Caco-2 (cell line): Measurements from ENCODE around the gene MRGPRF. TPM values are rescaled to one million over a fixed set of nuclear protein-coding genes. Genes with fewer than 3 reads are reported as not detected.

ENCODE experiments used
- BruUV-seq: library from RNA; stranded (reverse); fragments of 400-500 nt; replicated peaks from 2 replicates; lab custom pipeline; 2021; lab: Mats Ljungman, UMichigan
- CTCF ChIA-PET: fragments of 300-600 bp; sonication (Branson Sonifier 250); formaldehyde crosslinking; loops from one replicate; lab custom pipeline; 2022; ENCODE audit warnings: antibody characterized with exemption; lab: Charles Lee
- POLR2A ChIA-PET: fragments of 300-600 bp; sonication (Branson Sonifier 250); formaldehyde crosslinking; loops from one replicate; lab custom pipeline; 2022; ENCODE audit warnings: antibody characterized with exemption; lab: Charles Lee
- DNase-seq, 2 experiments: peaks; one replicate each; pipeline versions ENCODE4 v3.0.0 to v3.0.0-alpha.2; 2020 to 2022
- H3K27me3 ChIP-seq: replicated peaks from 2 replicates; pipeline ENCODE4 v1.6.0; 2011; ENCODE audit warnings: low read length; ENCODE audit not compliant: control insufficient read depth, insufficient read depth
- H3K36me3 ChIP-seq: 2 replicates; pipeline ENCODE4 v1.5.1; 2011; ENCODE audit warnings: low read length; ENCODE audit not compliant: control insufficient read depth, insufficient read depth
- H3K4me1 ChIP-seq: fragments of 250-450 bp; sonication (Bioruptor Pico); 2 replicates; pipeline ENCODE4 v1.5.1; 2020; ENCODE audit warnings: mild to moderate bottlenecking
- H3K4me3 ChIP-seq: 2 replicates; pipeline ENCODE4 v1.5.1; 2011; ENCODE audit warnings: low read depth, mild to moderate bottlenecking, control low read depth, low read length
- H3K9me3 ChIP-seq: fragments of 250-450 bp; sonication (Bioruptor Pico); 2 replicates; pipeline ENCODE4 v1.5.1; 2020; ENCODE audit warnings: mild to moderate bottlenecking, moderate library complexity
- H3K27ac Mint-ChIP-seq: one replicate; pipeline ENCODE4 v1.8.0; 2022; ENCODE audit warnings: mixed read lengths; ENCODE audit not compliant: unreplicated experiment
- H3K27me3 Mint-ChIP-seq: one replicate; pipeline ENCODE4 v1.8.0; 2022; ENCODE audit warnings: mixed read lengths; ENCODE audit not compliant: insufficient read depth, unreplicated experiment
- H3K36me3 Mint-ChIP-seq: one replicate; pipeline ENCODE4 v1.8.0; 2022; ENCODE audit warnings: mild to moderate bottlenecking, mixed read lengths; ENCODE audit not compliant: insufficient read depth, unreplicated experiment
- H3K4me1 Mint-ChIP-seq: one replicate; pipeline ENCODE4 v1.8.0; 2022; ENCODE audit warnings: low read depth, mixed read lengths; ENCODE audit not compliant: unreplicated experiment
- H3K4me3 Mint-ChIP-seq: one replicate; pipeline ENCODE4 v1.8.0; 2022; ENCODE audit warnings: mild to moderate bottlenecking, moderate library complexity, mixed read lengths; ENCODE audit not compliant: unreplicated experiment
- H3K9me3 Mint-ChIP-seq: one replicate; pipeline ENCODE4 v1.8.0; 2022; ENCODE audit warnings: mixed read lengths; ENCODE audit not compliant: unreplicated experiment
- CTCF ChIP-seq, 2 experiments: fragments of 200-600 bp in 1 of 2; IDR thresholded peaks; 1 replicate in 1 of 2; 2 replicates in 1 of 2; pipeline versions ENCODE4 v1.5.1 to v1.8.0; 2011 to 2022; ENCODE audit warnings: antibody characterized with exemption in 1 of 2, control low read depth in 1 of 2, inconsistent platforms in 1 of 2, low read depth in 1 of 2, low read length in 1 of 2, mild to moderate bottlenecking in 1 of 2, moderate library complexity in 1 of 2; ENCODE audit not compliant: insufficient read depth in 1 of 2, severe bottlenecking in 1 of 2, unreplicated experiment in 1 of 2
- intact Hi-C: fragments of 100-400 bp; cut with micrococcal nuclease; formaldehyde crosslinking; loops from one replicate; pipeline ENCODE4 v1.10.0; 2022; ENCODE audit not compliant: unreplicated experiment
- total RNA-seq: library from RNA; stranded (reverse); gene quantifications from 2 replicates; pipeline ENCODE4 v1.2.3, GENCODE V29; 2022

Gene MRGPRF
- total RNA-seq, 1 experiment from 2014 or later = 0.14 TPM

- Histone ChIP-seq H3K4me1 (no peaks in the 10 kb centered on the region), H3K4me3 (no peak overlapping the region), H3K27me3 (no peaks in the 10 kb centered on the region), H3K9me3 (0 out of 2 replicates have a peak, but pooled peaks cover 5% of the 10 kb centered on the region), H3K36me3 (no peaks in the 10 kb centered on the region)
- TF ChIP-seq CTCF (IDR thresholded peaks at IDR 0.05; ENCODE audit: insufficient read depth in 1 of 2, low read depth in 1 of 2, low read length in 1 of 2, severe bottlenecking in 1 of 2, unreplicated experiment in 1 of 2) = no peak
- peaks cover 9% of the 10 kb centered on the region for H3K4me1 Mint-ChIP-seq
- H3K36me3 Mint-ChIP-seq = no peaks in the 10 kb centered on the region
- DNase-seq = no peak
- peaks cover 6% of the 10 kb centered on the region for H3K9me3 Mint-ChIP-seq
- POLR2A ChIA-PET = no interaction called here
- CTCF ChIA-PET = interaction anchor here (0.5 to 0.6 kb wide), 2 partner anchors 45 to 140 kb away, joined by 3 read pairs; no protein-coding TSS in a partner anchor
- no peak overlapping the region for H3K27ac Mint-ChIP-seq
- no TSS peak for BruUV-seq
- H3K27me3 Mint-ChIP-seq = no peaks in the 10 kb centered on the region
- H3K4me3 Mint-ChIP-seq = no peak overlapping the region
- intact Hi-C loops = no loop called here
Observed at GRCh38 chr11:68978626-68978930, 34.5 kb downstream of the MRGPRF start.

GRCh38 chr11:68977781-68978625, 35.0 kb downstream of the MRGPRF start:
- ChIA-PET POLR2A (no interaction called here), CTCF (interaction anchor here (0.5 to 0.6 kb wide), 2 partner anchors 44 to 139 kb away, joined by 3 read pairs; no protein-coding TSS in a partner anchor)
- H3K27ac Mint-ChIP-seq = no peak overlapping the region
- intact Hi-C loops = no loop called here
- H3K9me3 Mint-ChIP-seq = peaks cover 6% of the 10 kb centered on the region
- no peaks in the 10 kb centered on the region for H3K27me3 ChIP-seq
- H3K4me1 ChIP-seq = peaks cover 4% of the 10 kb centered on the region
- H3K27me3 Mint-ChIP-seq = no peaks in the 10 kb centered on the region
- no TSS peak for BruUV-seq
- peak in 1 of 2 experiments; percentile 31 for DNase-seq
- 0 out of 2 replicates have a peak, but pooled peaks cover 5% of the 10 kb centered on the region for H3K9me3 ChIP-seq
- no peak for TF ChIP-seq CTCF (IDR thresholded peaks at IDR 0.05; ENCODE audit: insufficient read depth in 1 of 2, low read depth in 1 of 2, low read length in 1 of 2, severe bottlenecking in 1 of 2, unreplicated experiment in 1 of 2)
- H3K4me1 Mint-ChIP-seq = peaks cover 15% of the 10 kb centered on the region
- H3K36me3 Mint-ChIP-seq = no peaks in the 10 kb centered on the region
- H3K4me3 ChIP-seq = no peak overlapping the region
- H3K36me3 ChIP-seq = no peaks in the 10 kb centered on the region
- no peak overlapping the region for H3K4me3 Mint-ChIP-seq

GRCh38 chr11:68976563-68976962, 36.5 kb downstream of the MRGPRF start:
- no peak overlapping the region for H3K4me3 Mint-ChIP-seq
- POLR2A ChIA-PET = no interaction called here
- no TSS peak for BruUV-seq

More at GRCh38 chr11:68976563-68976962, 36.5 kb downstream of the MRGPRF start:
- peaks cover 12% of the 10 kb centered on the region for H3K4me1 ChIP-seq
- Mint-ChIP-seq H3K36me3 (no peaks in the 10 kb centered on the region), H3K4me1 (peaks cover 23% of the 10 kb centered on the region), H3K27ac (no peak overlapping the region), H3K27me3 (no peaks in the 10 kb centered on the region), H3K9me3 (no peaks in the 10 kb centered on the region)
- intact Hi-C loops = no loop called here
- TF ChIP-seq CTCF (IDR thresholded peaks at IDR 0.05; ENCODE audit: insufficient read depth in 1 of 2, low read depth in 1 of 2, low read length in 1 of 2, severe bottlenecking in 1 of 2, unreplicated experiment in 1 of 2) = no peak
- DNase-seq = peak in 1 of 2 experiments; percentile 28
- 0 out of 2 replicates have a peak, but pooled peaks cover 5% of the 10 kb centered on the region for H3K9me3 ChIP-seq
- no peak overlapping the region for H3K4me3 ChIP-seq
- CTCF ChIA-PET = no interaction called here
- H3K27me3 ChIP-seq = no peaks in the 10 kb centered on the region
- no peaks in the 10 kb centered on the region for H3K36me3 ChIP-seq
